Colonic mucosa (tissue), 4 donors: ENCODE measurements around the gene CAMTA1. TPM values are rescaled to one million over a fixed set of nuclear protein-coding genes. Genes with fewer than 3 reads are reported as not detected.

Experiments
- DNase-seq: peaks from one replicate; pipeline ENCODE4 v3.0.0-alpha.2; 2020
- H3K27ac ChIP-seq: fragments of 200-600 bp; one replicate; pipeline ENCODE4 v1.8.0; 2021
- H3K27me3 ChIP-seq: fragments of 200-600 bp; one replicate; pipeline ENCODE4 v1.8.0; 2021
- H3K36me3 ChIP-seq: fragments of 200-600 bp; one replicate; pipeline ENCODE4 v1.8.0; 2021
- H3K4me1 ChIP-seq: fragments of 200-600 bp; one replicate; pipeline ENCODE4 v1.8.0; 2021; ENCODE audit warnings: mild to moderate bottlenecking
- H3K4me3 ChIP-seq: fragments of 200-600 bp; one replicate; pipeline ENCODE4 v1.8.0; 2021
- H3K9ac ChIP-seq, 2 donors: one replicate each; pipeline ENCODE4 v1.7.0; 2013; ENCODE audit warnings: control low read depth in 2 of 2, low read depth in 2 of 2, low read length in 2 of 2
- H3K9me3 ChIP-seq: fragments of 200-600 bp; one replicate; pipeline ENCODE4 v1.8.0; 2021
- intact Hi-C: fragments of 100-400 bp; cut with DNase I; formaldehyde crosslinking; loops from one replicate; pipeline ENCODE4 v1.14.1; 2022
- total RNA-seq, 2 donors: library from RNA; stranded (reverse); fragmentation: NEBNext Ultra II Directional in 1 of 2; extraction: Animal tissue kit (Norgen Biotek cat#: 25700) in 1 of 2; gene quantifications; one replicate each; pipeline ENCODE4 v1.2.1, GENCODE V29; 2021
- TF ChIP-seq, protein P1 (sequence below): fragments of 200-600 bp; IDR thresholded peaks from one replicate; pipeline ENCODE4 v1.8.0; 2022; ENCODE audit warnings: antibody characterized with exemption, mild to moderate bottlenecking
- donor health status: healthy.
- donor health status: DM: no; HTN: no; CAD: no.
- donor health status: DM: no; HTN: no; CAD: no.

CAMTA1 gene
- total RNA-seq, 2 donors from 2014 or later: 76.8 to 92.8 TPM

DNA sequence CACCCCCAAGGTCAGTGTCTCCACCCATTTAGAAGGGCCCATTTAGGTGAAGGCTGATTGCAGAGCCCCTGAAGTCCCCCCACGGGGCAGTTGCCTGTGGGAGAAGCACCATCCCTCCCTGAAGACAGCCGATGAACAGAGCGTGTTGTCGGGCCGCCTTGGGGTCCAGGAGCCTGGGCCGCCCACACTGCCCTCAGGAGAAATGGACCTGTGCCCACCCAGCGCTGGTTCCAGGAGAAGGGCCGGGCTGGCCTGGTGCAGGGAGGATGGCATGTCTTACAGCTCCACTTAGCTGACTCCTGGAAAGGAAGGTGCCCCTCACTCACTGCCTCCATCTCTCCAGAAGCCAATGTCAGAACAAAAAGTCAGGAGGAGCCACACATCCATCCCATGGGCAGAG lies 733.2 kb downstream of the CAMTA1 start:
- no peak overlapping the region for H3K9ac ChIP-seq
- H3K27ac ChIP-seq: no peak overlapping the region
- DNase-seq: no peak
- H3K36me3 ChIP-seq: no peaks in the 10 kb centered on the region
- H3K9me3 ChIP-seq: no peaks in the 10 kb centered on the region
- no peaks in the 10 kb centered on the region for H3K27me3 ChIP-seq
- intact Hi-C loops: no loop called here
- no peaks in the 10 kb centered on the region for H3K4me1 ChIP-seq
- H3K4me3 ChIP-seq: no peak overlapping the region
- TF ChIP-seq, protein P1, sequence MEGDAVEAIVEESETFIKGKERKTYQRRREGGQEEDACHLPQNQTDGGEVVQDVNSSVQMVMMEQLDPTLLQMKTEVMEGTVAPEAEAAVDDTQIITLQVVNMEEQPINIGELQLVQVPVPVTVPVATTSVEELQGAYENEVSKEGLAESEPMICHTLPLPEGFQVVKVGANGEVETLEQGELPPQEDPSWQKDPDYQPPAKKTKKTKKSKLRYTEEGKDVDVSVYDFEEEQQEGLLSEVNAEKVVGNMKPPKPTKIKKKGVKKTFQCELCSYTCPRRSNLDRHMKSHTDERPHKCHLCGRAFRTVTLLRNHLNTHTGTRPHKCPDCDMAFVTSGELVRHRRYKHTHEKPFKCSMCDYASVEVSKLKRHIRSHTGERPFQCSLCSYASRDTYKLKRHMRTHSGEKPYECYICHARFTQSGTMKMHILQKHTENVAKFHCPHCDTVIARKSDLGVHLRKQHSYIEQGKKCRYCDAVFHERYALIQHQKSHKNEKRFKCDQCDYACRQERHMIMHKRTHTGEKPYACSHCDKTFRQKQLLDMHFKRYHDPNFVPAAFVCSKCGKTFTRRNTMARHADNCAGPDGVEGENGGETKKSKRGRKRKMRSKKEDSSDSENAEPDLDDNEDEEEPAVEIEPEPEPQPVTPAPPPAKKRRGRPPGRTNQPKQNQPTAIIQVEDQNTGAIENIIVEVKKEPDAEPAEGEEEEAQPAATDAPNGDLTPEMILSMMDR: no peak

GRCh38 chr1:7519181-7519860 lies 734.1 kb downstream of the CAMTA1 start:
- intact Hi-C loops: no loop called here
- no peak for DNase-seq
- Histone ChIP-seq H3K27me3 (no peaks in the 10 kb centered on the region), H3K27ac (no peak overlapping the region), H3K4me3 (no peak overlapping the region), H3K36me3 (no peaks in the 10 kb centered on the region), H3K4me1 (no peaks in the 10 kb centered on the region), H3K9ac (no peak overlapping the region), H3K9me3 (no peaks in the 10 kb centered on the region)
- TF ChIP-seq, protein P1: no peak

DNA sequence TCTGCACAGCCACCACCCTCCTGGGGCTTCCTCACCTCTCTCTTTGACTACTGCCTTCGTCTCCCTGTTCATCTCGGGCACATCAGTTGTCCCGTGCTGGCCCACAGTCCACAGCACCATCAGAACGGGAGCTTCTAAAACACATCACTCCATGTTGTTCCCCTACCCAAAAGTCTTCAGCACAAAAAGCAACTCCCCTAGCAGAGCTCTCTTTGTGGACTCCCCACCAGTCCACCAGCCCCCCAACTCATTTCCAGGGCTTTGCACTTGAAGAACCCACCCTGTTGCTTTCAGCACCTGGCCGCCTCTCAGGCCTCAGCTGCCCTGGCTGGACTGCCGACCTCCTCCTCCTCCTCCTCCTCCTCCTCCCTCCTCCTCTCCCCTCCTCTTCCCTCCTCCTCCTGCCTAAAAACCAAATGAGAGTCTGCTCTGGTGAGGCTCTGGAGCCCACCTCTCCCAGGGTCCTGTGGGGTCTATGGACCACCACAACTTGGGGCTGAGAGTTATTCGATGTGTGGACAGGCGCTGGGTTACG lies 734.7 kb downstream of the CAMTA1 start:
- no peaks in the 10 kb centered on the region for H3K4me1 ChIP-seq
- H3K4me3 ChIP-seq: no peak overlapping the region
- TF ChIP-seq, protein P1: no peak
- no peaks in the 10 kb centered on the region for H3K27me3 ChIP-seq
- no peaks in the 10 kb centered on the region for H3K36me3 ChIP-seq
- H3K9ac ChIP-seq: no peak overlapping the region
- DNase-seq: no peak
- no peak overlapping the region for H3K27ac ChIP-seq
- H3K9me3 ChIP-seq: no peaks in the 10 kb centered on the region
- intact Hi-C loops: no loop called here

DNA sequence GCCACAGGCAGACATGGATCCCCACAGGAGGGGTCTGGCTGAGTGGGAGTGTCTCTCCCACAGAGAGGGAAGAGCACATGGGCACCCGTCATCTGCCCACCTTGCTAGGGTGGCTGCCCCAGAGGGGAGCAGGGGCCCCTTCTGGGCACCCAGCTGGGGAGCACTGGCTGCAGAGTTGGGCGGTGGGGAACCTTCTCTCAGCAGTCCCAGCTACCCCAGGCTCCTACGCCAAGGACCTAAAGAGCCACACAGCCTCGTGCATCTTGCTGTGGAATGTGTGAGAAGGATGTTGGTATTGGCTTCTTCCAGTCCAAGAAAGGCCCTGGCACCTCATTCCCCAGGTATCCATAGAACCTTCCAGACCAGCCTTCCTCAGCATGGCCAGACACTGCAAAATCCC lies 735.2 kb downstream of the CAMTA1 start:
- H3K9me3 ChIP-seq: no peaks in the 10 kb centered on the region
- intact Hi-C loops: no loop called here
- H3K36me3 ChIP-seq: no peaks in the 10 kb centered on the region
- H3K4me1 ChIP-seq: no peaks in the 10 kb centered on the region
- H3K4me3 ChIP-seq: no peak overlapping the region
- H3K27me3 ChIP-seq: no peaks in the 10 kb centered on the region
- no peak overlapping the region for H3K9ac ChIP-seq
- DNase-seq: no peak
- TF ChIP-seq, protein P1: no peak
- H3K27ac ChIP-seq: no peak overlapping the region

DNA sequence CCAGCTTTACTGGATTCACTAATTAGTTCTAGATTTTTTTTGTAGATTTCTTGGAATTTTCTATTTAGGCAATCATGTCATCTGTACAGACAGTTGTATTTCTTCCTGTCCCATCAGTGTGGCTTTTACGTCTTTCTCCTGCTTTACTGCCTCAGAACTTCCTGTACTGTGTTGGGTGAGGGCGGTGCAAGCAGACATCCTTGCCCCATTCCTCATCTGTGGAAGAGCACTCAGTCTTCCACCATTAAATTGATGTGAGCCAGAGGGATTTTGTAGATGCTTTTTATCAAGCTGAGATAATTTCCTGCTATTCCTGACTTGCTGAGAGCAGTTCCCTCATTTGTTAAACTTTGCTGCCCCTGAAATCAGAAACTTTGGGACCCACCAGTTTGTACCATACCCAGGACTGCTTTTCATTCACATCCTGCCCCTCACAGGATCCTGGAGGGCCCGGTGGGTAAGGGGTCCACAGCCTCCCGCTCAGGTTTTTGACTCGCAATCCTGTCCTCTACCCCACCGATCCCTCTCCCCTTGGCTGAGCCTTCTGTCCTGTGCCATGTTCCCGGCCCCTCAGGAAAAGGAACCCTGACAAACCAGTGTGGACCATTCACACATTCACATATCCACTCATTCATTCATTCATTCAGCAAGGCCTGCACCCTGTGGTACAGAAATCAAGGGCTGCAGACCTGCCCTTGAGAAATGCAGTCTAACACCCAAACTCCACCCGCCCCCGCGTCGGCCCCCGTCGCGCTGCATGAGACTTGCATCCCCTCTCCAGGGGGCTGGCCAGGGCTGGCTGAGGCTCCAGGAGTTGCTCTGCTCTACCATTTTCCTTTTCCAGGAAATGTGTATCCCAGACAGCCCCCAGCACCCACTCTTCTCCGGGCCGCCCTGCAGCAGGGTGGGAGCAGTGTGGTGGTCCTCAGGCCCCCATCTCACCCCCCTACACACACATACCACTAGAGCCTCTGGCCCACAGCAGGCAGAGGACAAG lies 739.4 kb downstream of the CAMTA1 start:
- TF ChIP-seq, protein P1: no peak
- intact Hi-C loops: no loop called here
- no peaks in the 10 kb centered on the region for H3K4me1 ChIP-seq
- no peaks in the 10 kb centered on the region for H3K9me3 ChIP-seq
- no peak for DNase-seq
- H3K9ac ChIP-seq: no peak overlapping the region
- H3K27me3 ChIP-seq: no peaks in the 10 kb centered on the region
- no peak overlapping the region for H3K4me3 ChIP-seq
- H3K36me3 ChIP-seq: no peaks in the 10 kb centered on the region
- no peak overlapping the region for H3K27ac ChIP-seq
